Measurements from ENCODE around the gene GPR42. TPM values are rescaled to one million over a fixed set of nuclear protein-coding genes. Genes with fewer than 3 reads are reported as not detected.
A peak's percentile ranks its signal among the peaks of the same experiment; 100 is the strongest.

Gene GPR42
- total RNA-seq, 1 experiment from 2014 or later, result not detected

GRCh38 chr19:35417713-35418534, 47.1 kb downstream of the GPR42 start:
- H3K4me1 ChIP-seq, result peaks cover 6% of the 10 kb centered on the region
- POLR2A ChIA-PET, result no interaction called here

GRCh38 chr19:35419046-35419445, 48.2 kb downstream of the GPR42 start:
- no TSS peak for BruUV-seq (replicated peaks)
- no peaks in the 10 kb centered on the region for H3K9me3 ChIP-seq
- intact Hi-C loops (cut with micrococcal nuclease; ENCODE audit: unreplicated experiment), result no loop called here
- ChIA-PET CTCF (interaction anchor here (1.1 kb wide), 1 partner anchor 45 kb away, joined by 4 read pairs; no protein-coding TSS in a partner anchor), POLR2A (no interaction called here)
- Mint-ChIP-seq H3K9me3 (ENCODE audit: unreplicated experiment) (no peaks in the 10 kb centered on the region), H3K4me3 (ENCODE audit: unreplicated experiment) (no peak overlapping the region), H3K27ac (ENCODE audit: unreplicated experiment) (no peak overlapping the region), H3K36me3 (ENCODE audit: insufficient read depth, unreplicated experiment) (no peaks in the 10 kb centered on the region), H3K4me1 (ENCODE audit: low read depth, unreplicated experiment) (peaks cover 7% of the 10 kb centered on the region), H3K27me3 (ENCODE audit: insufficient read depth, unreplicated experiment) (no peaks in the 10 kb centered on the region)
- H3K36me3 ChIP-seq (ENCODE audit: control insufficient read depth, insufficient read depth, low read length), result no peaks in the 10 kb centered on the region
- no peak overlapping the region for H3K4me3 ChIP-seq (ENCODE audit: low read depth, low read length)
- H3K4me1 ChIP-seq, result peaks cover 6% of the 10 kb centered on the region
- H3K27me3 ChIP-seq (replicated peaks; ENCODE audit: control insufficient read depth, insufficient read depth, low read length), result no peaks in the 10 kb centered on the region
- no peak for DNase-seq
- no peak for TF ChIP-seq CTCF (IDR thresholded peaks at IDR 0.05; ENCODE audit: insufficient read depth in 1 of 2, low read depth in 1 of 2, low read length in 1 of 2, severe bottlenecking in 1 of 2, unreplicated experiment in 1 of 2)

More at GRCh38 chr19:35417713-35418534, 47.1 kb downstream of the GPR42 start:
- no peak for DNase-seq
- Mint-ChIP-seq H3K36me3 (ENCODE audit: insufficient read depth, unreplicated experiment) (no peaks in the 10 kb centered on the region), H3K4me1 (ENCODE audit: low read depth, unreplicated experiment) (peaks cover 7% of the 10 kb centered on the region), H3K27me3 (ENCODE audit: insufficient read depth, unreplicated experiment) (no peaks in the 10 kb centered on the region), H3K4me3 (ENCODE audit: unreplicated experiment) (no peak overlapping the region), H3K27ac (ENCODE audit: unreplicated experiment) (no peak overlapping the region), H3K9me3 (ENCODE audit: unreplicated experiment) (no peaks in the 10 kb centered on the region)
- Histone ChIP-seq H3K27me3 (replicated peaks; ENCODE audit: control insufficient read depth, insufficient read depth, low read length) (no peaks in the 10 kb centered on the region), H3K9me3 (no peaks in the 10 kb centered on the region), H3K4me3 (ENCODE audit: low read depth, low read length) (no peak overlapping the region), H3K36me3 (ENCODE audit: control insufficient read depth, insufficient read depth, low read length) (no peaks in the 10 kb centered on the region)
- CTCF ChIA-PET, result interaction anchor here (0.8 to 0.9 kb wide), 2 partner anchors 50 to 65 kb away, joined by 3 read pairs; no protein-coding TSS in a partner anchor
- intact Hi-C loops (cut with micrococcal nuclease; ENCODE audit: unreplicated experiment), result no loop called here
- no TSS peak for BruUV-seq (replicated peaks)
- TF ChIP-seq CTCF (IDR thresholded peaks at IDR 0.05; ENCODE audit: insufficient read depth in 1 of 2, low read depth in 1 of 2, low read length in 1 of 2, severe bottlenecking in 1 of 2, unreplicated experiment in 1 of 2), result no peak

- POLR2A ChIA-PET, result no interaction called here
- Histone ChIP-seq H3K36me3 (ENCODE audit: control insufficient read depth, insufficient read depth, low read length) (no peaks in the 10 kb centered on the region), H3K27me3 (replicated peaks; ENCODE audit: control insufficient read depth, insufficient read depth, low read length) (no peaks in the 10 kb centered on the region), H3K4me1 (peaks cover 6% of the 10 kb centered on the region), H3K9me3 (no peaks in the 10 kb centered on the region), H3K4me3 (ENCODE audit: low read depth, low read length) (no peak overlapping the region)
- Mint-ChIP-seq H3K9me3 (ENCODE audit: unreplicated experiment) (no peaks in the 10 kb centered on the region), H3K36me3 (ENCODE audit: insufficient read depth, unreplicated experiment) (no peaks in the 10 kb centered on the region), H3K27me3 (ENCODE audit: insufficient read depth, unreplicated experiment) (no peaks in the 10 kb centered on the region), H3K27ac (ENCODE audit: unreplicated experiment) (peak overlapping the region; percentile 42), H3K4me1 (ENCODE audit: low read depth, unreplicated experiment) (peaks cover 7% of the 10 kb centered on the region), H3K4me3 (ENCODE audit: unreplicated experiment) (no peak overlapping the region)
- DNase-seq, result no peak
- intact Hi-C loops (cut with micrococcal nuclease; ENCODE audit: unreplicated experiment), result loop anchor here (1.0 kb wide), 1 partner anchor 48 kb away; no protein-coding TSS in a partner anchor
- TF ChIP-seq CTCF (IDR thresholded peaks at IDR 0.05; ENCODE audit: insufficient read depth in 1 of 2, low read depth in 1 of 2, low read length in 1 of 2, severe bottlenecking in 1 of 2, unreplicated experiment in 1 of 2), result no peak
- BruUV-seq (replicated peaks), result no TSS peak
- CTCF ChIA-PET, result interaction anchor here (0.9 to 1.5 kb wide), 3 partner anchors 10 to 44 kb away, joined by 4 to 6 read pairs (median 4); no protein-coding TSS in a partner anchor
Observed at GRCh38 chr19:35419805-35420204, 48.9 kb downstream of the GPR42 start.

Measured in Caco-2 (cell line).